ENCODE measurements around the gene ETS2.
"Not testable (repeated sequence)": the region's sequence is repeated elsewhere in the genome, so short reads cannot be mapped to it uniquely, and the experiment has no call there.

The ETS2 gene

DNA sequence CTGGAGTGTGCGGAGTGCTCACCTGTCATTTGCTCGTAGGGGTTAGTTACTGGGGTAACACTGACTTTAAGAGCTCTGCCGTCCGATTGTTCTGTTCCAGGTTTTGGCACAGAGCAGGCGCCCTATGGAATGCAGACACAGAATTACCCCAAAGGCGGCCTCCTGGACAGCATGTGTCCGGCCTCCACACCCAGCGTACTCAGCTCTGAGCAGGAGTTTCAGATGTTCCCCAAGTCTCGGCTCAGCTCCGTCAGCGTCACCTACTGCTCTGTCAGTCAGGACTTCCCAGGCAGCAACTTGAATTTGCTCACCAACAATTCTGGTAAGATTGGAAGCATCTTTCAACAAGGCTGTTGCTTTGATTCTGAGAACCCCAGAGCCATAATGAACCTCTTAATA lies 12.6 kb downstream of the ETS2 start:
- no peak for DNase-seq (ENCODE audit: low read depth)

DNA sequence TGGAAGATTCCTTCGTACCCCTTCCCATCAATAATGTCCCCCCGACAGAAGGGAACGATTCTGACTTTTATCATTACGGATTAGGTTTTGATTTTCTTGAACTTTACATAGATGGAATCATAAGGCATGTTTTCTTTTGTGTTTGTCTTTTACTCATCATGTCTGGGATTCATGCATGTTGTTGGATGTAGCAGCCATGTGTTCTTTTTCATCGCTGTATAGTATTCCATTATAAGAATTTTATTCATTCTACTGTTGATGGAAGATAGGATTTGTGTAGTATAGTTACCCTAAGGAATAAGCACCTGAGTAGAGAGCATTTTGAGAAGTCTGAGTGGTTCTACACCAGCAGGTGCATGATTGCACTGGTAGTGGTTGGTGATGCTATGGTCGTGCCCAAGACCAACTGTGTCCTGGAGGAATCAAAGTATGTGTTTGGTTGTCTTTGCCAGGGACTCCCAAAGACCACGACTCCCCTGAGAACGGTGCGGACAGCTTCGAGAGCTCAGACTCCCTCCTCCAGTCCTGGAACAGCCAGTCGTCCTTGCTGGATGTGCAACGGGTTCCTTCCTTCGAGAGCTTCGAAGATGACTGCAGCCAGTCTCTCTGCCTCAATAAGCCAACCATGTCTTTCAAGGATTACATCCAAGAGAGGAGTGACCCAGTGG lies 13.5 kb downstream of the ETS2 start:
- no peak for DNase-seq (ENCODE audit: low read depth)

DNA sequence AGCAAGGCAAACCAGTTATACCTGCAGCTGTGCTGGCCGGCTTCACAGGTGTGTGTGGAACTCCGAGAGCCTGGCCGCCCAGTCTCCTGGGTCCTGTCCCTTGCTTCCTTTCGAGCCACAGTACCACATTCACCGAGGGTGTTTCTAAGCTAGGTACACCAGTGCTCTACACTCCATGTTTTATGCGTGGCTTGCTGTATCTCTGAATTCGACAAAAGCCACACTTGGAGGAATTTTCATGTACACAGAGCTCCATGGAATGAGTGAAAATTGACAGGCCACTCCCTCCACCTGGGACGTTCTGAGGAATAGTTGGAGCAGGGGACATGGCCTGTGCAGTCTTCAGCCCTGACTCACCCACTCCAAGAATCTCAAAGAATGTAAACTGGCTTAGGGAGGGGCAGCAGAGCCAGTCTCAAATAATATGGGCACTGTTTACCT lies 14.0 kb downstream of the ETS2 start:
- no peak for DNase-seq (ENCODE audit: low read depth)

GRCh38 chr21:38820471-38821239 lies 14.9 kb downstream of the ETS2 start:
- no peak for DNase-seq (ENCODE audit: low read depth)

DNA sequence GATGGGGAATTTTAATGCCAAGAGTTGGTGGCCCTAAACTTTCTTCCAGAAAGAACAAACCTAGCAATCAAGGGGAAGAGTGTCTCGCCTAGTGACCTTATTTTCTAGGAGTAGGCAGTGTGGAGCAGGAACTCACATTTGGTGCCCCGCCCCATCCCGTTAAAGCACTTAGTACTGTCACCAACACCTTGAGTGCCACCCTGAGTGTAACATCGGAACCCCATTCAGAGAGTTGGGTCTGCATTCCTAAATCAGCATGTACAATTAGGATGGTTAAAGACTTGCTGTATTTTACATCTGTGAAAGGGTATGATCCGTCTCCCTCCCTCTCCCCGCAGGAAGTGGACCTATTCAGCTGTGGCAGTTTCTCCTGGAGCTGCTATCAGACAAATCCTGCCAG lies 15.5 kb downstream of the ETS2 start:
- no peak for DNase-seq (ENCODE audit: low read depth)

- no peak for DNase-seq (ENCODE audit: low read depth)
Measured at GRCh38 chr21:38821959-38822682, 16.4 kb downstream of the ETS2 start.

DNA sequence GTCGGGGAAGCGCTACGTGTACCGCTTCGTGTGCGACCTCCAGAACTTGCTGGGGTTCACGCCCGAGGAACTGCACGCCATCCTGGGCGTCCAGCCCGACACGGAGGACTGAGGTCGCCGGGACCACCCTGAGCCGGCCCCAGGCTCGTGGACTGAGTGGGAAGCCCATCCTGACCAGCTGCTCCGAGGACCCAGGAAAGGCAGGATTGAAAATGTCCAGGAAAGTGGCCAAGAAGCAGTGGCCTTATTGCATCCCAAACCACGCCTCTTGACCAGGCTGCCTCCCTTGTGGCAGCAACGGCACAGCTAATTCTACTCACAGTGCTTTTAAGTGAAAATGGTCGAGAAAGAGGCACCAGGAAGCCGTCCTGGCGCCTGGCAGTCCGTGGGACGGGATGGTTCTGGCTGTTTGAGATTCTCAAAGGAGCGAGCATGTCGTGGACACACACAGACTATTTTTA lies 17.1 kb downstream of the ETS2 start:
- DNase-seq (ENCODE audit: low read depth), result no peak

DNA sequence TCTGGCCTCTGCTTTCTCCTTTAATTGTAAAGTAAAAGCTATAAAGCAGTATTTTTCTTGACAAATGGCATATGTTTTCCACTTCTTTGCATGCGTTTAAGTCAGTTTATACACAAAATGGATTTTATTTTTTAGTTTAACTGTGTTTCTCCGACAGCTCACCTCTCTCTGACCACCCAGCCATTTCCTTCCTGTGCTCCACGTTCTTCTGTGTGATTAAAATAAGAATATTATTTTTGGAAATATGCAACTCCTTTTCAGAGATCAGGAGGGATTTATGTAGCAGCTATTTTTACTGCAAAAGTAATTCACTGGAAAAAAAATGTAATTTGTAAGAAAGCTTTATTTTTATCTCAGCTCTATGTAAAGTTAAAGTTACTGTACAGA lies 18.0 kb downstream of the ETS2 start:
- DNase-seq (ENCODE audit: low read depth), result no peak

DNA sequence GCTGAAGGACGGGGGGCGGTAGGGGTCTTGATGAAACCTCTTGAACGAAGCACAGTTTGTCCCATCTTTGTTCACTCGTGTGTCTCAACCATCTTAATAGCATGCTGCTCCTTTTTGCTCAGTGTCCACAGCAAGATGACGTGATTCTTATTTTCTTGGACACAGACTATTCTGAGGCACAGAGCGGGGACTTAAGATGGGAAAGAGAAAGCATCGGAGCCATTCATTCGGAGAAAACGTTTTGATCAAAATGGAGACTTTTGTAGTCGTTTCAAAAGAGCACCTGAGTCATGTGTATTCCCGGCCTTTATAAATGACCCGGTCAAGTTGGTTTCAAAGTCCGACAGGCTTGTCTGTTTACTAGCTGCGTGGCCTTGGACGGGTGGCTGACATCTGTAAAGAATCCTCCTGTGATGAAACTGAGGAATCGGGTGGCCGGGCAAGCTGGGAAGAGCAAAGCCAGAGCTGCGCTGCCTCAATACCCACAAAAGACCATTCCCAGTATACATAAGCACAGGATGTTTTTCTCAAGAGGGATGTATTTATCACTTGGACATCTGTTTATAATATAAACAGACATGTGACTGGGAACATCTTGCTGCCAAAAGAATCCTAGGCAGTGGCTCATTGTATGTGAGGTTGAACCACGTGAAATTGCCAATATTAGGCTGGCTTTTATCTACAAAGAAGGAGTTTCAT lies 18.5 kb downstream of the ETS2 start:
- no peak for DNase-seq (ENCODE audit: low read depth)

- no peak for DNase-seq (ENCODE audit: low read depth)
Measured at GRCh38 chr21:38825269-38825668, 19.5 kb downstream of the ETS2 start.

GRCh38 chr21:38825921-38826320 lies 20.2 kb downstream of the ETS2 start:
- DNase-seq (ENCODE audit: low read depth), result no peak

- DNase-seq (ENCODE audit: low read depth), result not testable (repeated sequence)
Measured at GRCh38 chr21:38828111-38828510, 22.4 kb downstream of the ETS2 start.

- no peak for DNase-seq (ENCODE audit: low read depth)
Measured at GRCh38 chr21:38830671-38831525, 25.2 kb downstream of the ETS2 start.

DNA sequence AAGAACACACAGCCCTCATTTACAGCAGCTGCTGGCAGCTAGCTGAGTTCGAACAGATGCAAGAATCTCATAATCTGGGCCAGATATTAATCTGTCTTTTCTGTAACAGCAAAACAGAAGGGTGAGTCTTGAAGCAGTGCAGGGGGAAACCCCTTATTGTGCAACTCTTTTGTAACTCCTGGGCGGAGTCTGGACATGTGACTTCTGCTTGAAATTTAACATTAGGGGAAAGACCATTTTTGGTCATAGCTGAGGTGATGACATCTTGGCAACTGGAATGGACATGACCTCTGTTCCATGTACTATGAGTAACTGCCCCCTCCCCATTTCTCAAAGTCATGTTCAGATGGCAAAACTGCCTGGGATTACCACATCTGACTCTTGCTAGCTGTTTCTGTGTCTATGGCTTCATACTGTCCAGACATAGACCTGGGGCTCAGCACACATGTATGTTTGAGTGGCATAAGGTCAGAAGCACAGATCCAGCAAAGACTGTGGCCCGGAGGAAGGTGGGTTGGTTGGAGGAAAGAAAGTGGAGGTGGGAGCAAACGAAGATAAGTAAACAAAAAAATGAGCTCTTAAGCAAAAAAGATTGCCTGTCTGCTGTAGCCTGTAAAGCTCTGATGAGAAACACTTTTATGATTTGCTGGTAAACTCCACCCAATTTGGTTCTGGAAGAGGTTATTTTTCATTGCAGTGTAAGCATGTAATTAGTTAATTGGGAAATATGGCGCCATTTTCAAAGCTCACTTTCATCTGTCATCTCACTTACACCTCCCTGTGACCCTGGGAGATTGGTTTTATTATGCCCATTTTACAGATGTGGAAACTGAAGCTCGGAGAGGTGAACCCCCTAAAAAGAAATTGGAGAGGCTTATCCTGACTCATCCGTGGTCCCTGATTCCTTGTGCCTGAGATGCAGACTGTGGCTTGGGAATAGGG lies 26.1 kb downstream of the ETS2 start:
- peak; percentile 93 for DNase-seq (ENCODE audit: low read depth)

DNA sequence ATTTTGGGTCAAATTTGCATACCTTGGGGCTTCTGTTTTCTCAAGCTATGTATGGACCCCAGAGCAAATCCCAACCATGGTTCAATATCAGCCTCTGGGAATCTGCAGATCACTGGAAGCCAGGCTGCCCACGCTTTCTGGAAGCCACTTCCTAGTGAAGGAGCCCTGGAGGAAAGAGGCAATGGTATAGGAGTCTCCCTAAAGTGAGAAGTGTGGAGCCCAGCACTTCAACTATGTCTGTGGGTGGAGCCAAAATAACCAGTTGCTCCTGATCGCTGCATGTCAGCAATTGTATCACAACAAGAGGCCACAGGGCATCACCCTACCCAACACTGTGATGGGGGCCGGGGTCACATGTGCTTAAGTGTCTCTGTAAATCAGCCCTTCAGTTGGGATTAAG lies 26.9 kb downstream of the ETS2 start:
- DNase-seq (ENCODE audit: low read depth), result no peak

DNA sequence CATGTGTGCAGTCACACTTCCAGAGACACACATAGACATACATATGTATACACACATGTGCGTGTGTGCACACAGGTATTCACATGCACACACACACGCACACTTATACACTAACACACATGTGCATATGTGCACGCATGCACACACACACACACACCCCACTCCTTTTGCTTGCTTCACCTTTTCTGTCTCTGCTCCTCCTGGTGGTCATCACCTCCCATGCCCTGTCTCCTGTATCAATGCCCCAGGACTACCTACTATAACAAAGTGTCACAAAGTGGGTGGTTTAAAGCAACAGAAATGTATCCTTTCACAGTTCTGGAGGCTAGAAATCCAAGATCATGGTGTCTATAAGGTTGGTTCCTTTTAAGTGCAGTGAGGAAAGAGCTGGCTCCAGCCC lies 27.4 kb downstream of the ETS2 start:
- no peak for DNase-seq (ENCODE audit: low read depth)

GRCh38 chr21:38834725-38835124 lies 29.0 kb downstream of the ETS2 start:
- DNase-seq (ENCODE audit: low read depth), result no peak

DNA sequence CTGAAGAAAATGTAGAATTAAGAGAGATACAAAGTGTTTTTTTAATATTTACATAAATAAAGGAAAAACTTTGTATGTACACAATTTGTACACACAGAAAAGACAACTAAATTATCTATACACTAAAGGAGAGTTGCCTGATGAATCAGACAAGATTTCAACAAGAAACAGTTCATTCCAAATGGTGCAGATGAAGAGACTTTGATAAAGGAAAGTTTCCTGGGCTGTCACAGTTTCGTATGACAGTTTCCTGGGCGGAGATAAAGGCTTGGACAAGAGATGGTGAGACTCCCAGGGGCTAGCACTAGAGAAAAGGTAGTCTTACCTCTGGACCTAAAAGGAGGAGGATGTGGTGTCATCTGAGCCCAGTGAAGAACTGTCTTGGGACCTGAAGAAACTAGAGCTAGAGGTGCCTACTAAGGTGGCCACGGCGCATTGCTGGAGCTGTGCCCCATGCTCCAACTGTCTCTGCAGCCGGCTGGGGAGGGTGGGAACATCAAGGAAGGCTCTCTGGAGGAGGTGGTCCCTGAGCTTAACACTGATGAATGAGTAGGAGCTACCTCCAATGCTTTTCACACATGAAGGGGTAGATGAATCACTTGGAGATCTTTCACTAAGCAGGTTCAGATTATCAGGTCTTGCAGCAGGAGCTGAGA lies 32.2 kb downstream of the ETS2 start:
- DNase-seq (ENCODE audit: low read depth), result no peak

- DNase-seq (ENCODE audit: low read depth), result no peak
Measured at GRCh38 chr21:38838598-38839327, 33.0 kb downstream of the ETS2 start.
